Spleen (tissue), 7 donors: ENCODE measurements around the gene PPHLN1.

Experiments
- POLR2AphosphoS5 ChIP-seq, 3 donors: sonication (generic); formaldehyde crosslinking; IDR thresholded peaks; one replicate each; pipeline ENCODE4 v1.5.1; 2017; ENCODE audit warnings: antibody characterized with exemption in 3 of 3
- TF ChIP-seq, protein P1 (sequence below), 11 experiments: fragments of 200-600 bp in 7 of 11; fragments of 450-650 bp in 4 of 11; sonication (generic) in 4 of 11; IDR thresholded peaks in 8 of 11; conservative IDR thresholded peaks in 3 of 11; 1 replicate in 7 of 11; 2 replicates in 4 of 11; pipeline versions ENCODE4 v1.4.0 to v1.8.0; 2016 to 2021; ENCODE audit warnings: antibody characterized with exemption in 11 of 11, inconsistent platforms in 4 of 11, mild to moderate bottlenecking in 1 of 11
- donor health status: DM: no; HTN: no; CAD: no; lungs with moderate emphysema.
- donor health status: DM: no; HTN: no; CAD: no.
- donor health status: DM: no; HTN: no; CAD: no.

DNA sequence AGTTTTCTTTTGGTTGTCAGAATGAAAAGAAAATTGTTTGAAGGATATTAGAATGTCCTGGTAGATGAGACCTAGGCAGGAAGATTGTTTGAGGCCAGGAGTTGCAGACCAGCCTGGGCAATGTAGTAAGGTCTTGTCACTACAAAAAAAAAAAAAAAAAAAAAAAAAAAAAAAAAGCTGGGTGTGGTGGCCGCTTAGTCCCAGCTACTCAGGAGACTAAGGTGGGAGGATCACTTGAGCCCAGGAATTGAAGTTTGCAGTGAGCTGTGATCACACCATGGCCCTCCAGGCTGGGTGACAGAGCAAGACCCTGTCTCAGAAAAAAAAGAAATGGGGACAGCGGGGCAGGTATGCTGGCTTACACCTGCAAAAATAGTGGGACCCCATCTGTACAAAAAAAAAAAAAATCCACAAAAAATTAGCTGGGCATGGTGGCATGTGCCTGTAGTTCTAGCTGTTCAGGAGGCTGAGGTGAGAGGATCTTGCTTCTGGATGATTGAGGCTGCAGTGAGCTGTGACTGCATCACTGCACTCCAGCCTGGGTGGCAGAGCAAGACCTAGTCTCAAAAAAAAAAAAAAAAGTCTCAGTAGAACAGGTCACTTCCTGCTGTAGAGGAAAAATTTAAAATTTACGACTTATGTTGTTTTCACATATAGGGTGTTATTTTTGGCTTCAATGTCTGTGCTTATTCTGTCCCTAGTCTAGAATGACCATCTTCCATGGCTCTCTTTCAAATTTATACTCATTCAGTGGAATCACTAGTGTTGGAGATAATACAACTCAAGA is 70.7 kb downstream of the PPHLN1 start:
- TF ChIP-seq POLR2AphosphoS5 (IDR thresholded peaks at IDR 0.05): no peak
- TF ChIP-seq, protein P1, sequence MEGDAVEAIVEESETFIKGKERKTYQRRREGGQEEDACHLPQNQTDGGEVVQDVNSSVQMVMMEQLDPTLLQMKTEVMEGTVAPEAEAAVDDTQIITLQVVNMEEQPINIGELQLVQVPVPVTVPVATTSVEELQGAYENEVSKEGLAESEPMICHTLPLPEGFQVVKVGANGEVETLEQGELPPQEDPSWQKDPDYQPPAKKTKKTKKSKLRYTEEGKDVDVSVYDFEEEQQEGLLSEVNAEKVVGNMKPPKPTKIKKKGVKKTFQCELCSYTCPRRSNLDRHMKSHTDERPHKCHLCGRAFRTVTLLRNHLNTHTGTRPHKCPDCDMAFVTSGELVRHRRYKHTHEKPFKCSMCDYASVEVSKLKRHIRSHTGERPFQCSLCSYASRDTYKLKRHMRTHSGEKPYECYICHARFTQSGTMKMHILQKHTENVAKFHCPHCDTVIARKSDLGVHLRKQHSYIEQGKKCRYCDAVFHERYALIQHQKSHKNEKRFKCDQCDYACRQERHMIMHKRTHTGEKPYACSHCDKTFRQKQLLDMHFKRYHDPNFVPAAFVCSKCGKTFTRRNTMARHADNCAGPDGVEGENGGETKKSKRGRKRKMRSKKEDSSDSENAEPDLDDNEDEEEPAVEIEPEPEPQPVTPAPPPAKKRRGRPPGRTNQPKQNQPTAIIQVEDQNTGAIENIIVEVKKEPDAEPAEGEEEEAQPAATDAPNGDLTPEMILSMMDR (IDR thresholded peaks at IDR 0.05 in 8 of 11, conservative IDR thresholded peaks at IDR 0.05 in 3 of 11): no peak
